Smooth muscle cell (in vitro differentiated cells): ENCODE data around the gene EXOSC7. TPM values are rescaled to one million over a fixed set of nuclear protein-coding genes. Genes with fewer than 3 reads are reported as not detected.

Source experiments
- DNase-seq: peaks from one replicate; lab custom pipeline; 2025; ENCODE audit not compliant: unreplicated experiment; lab: John Stamatoyannopoulos, UW
- H2AFZ ChIP-seq: fragments of 200-600 bp; sonication (generic); 2 replicates; pipeline ENCODE4 v1.6.0; 2016; ENCODE audit warnings: antibody characterized with exemption, low read depth, mild to moderate bottlenecking
- H3F3A ChIP-seq: fragments of 200-600 bp; sonication (generic); 2 replicates; pipeline ENCODE4 v1.6.0; 2017; ENCODE audit warnings: antibody characterized with exemption, low read depth
- H3K27ac ChIP-seq: fragments of 200-600 bp; sonication (generic); 2 replicates; pipeline ENCODE4 v1.5.1; 2016; ENCODE audit warnings: low read depth, mild to moderate bottlenecking
- H3K27me3 ChIP-seq: fragments of 200-600 bp; sonication (generic); 2 replicates; pipeline ENCODE4 v1.6.1; 2016; ENCODE audit warnings: low read depth, mild to moderate bottlenecking
- H3K36me3 ChIP-seq: fragments of 200-600 bp; sonication (generic); 2 replicates; pipeline ENCODE4 v1.5.1; 2016; ENCODE audit warnings: low read depth
- H3K4me1 ChIP-seq: fragments of 200-600 bp; sonication (generic); 2 replicates; pipeline ENCODE4 v1.5.1; 2016; ENCODE audit warnings: low read depth
- H3K4me2 ChIP-seq: fragments of 200-600 bp; sonication (generic); 2 replicates; pipeline ENCODE4 v1.6.0; 2016; ENCODE audit warnings: mild to moderate bottlenecking
- H3K4me3 ChIP-seq: fragments of 200-600 bp; sonication (generic); 2 replicates; pipeline ENCODE4 v1.5.1; 2016; ENCODE audit warnings: mild to moderate bottlenecking
- H3K79me2 ChIP-seq: fragments of 200-600 bp; sonication (generic); 2 replicates; pipeline ENCODE4 v1.6.0; 2016; ENCODE audit warnings: low read depth, mild to moderate bottlenecking
- H3K9ac ChIP-seq: fragments of 200-600 bp; sonication (generic); 2 replicates; pipeline ENCODE4 v1.6.0; 2016; ENCODE audit warnings: low read depth
- H3K9me3 ChIP-seq: fragments of 200-600 bp; sonication (generic); replicated peaks from 2 replicates; pipeline ENCODE4 v1.5.1; 2016; ENCODE audit warnings: low read depth
- H4K20me1 ChIP-seq: fragments of 200-600 bp; sonication (generic); 2 replicates; pipeline ENCODE4 v1.6.0; 2016; ENCODE audit warnings: low read depth
- WGBS: methylation state at CpG from one replicate; pipeline ENCODE4 v1.1.7; 2016; ENCODE audit warnings: low lambda C conversion rate; 5-methylcytosine and 5-hydroxymethylcytosine counted together
- polyA plus RNA-seq: library from polyadenylated mRNA; unstranded; fragments of >200 nt; fragmentation: Nextera tagmentation; extraction: Ambion mirVana; gene quantifications from 2 replicates; pipeline ENCODE4 v1.2.1, GENCODE V29; 2016
- total RNA-seq: library from RNA; depleted of rRNA; stranded (reverse); fragments of >200 nt; gene quantifications from 2 replicates; pipeline ENCODE4 v1.2.3, GENCODE V29; 2014
- TF ChIP-seq, protein P1 (sequence below): fragments of 200-600 bp; sonication (generic); IDR thresholded peaks from 2 replicates; pipeline ENCODE4 v1.5.1; 2017; ENCODE audit warnings: borderline replicate concordance, mild to moderate bottlenecking, antibody characterized with exemption; ENCODE audit not compliant: insufficient read depth, poor library complexity, severe bottlenecking

The EXOSC7 gene
- total and polyA plus RNA-seq, 2 experiments from 2014 or later = 42.2 to 49.0 TPM

DNA sequence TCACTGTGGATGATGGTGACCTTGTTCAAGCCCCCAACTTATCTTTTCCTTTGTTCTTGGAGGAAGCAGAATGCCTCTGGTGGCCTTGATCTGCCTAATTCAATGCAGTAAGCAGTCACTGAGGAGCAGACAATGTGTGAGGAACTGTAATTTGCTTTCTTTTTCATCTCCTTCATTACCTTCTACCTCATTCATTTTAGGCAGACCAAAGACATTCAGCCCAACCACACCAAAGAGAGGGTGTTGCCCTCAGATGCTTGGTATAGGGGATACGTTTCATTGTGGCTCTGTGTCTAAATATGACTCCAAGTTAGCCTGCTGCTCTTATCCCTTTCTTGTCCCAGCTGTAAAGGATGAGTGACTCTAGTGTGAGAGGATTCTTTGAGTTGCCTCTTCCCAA is 15.3 kb downstream of the EXOSC7 start:
- H3K4me2 ChIP-seq = no peak overlapping the region
- no peaks in the 10 kb centered on the region for H3K36me3 ChIP-seq
- TF ChIP-seq, protein P1, sequence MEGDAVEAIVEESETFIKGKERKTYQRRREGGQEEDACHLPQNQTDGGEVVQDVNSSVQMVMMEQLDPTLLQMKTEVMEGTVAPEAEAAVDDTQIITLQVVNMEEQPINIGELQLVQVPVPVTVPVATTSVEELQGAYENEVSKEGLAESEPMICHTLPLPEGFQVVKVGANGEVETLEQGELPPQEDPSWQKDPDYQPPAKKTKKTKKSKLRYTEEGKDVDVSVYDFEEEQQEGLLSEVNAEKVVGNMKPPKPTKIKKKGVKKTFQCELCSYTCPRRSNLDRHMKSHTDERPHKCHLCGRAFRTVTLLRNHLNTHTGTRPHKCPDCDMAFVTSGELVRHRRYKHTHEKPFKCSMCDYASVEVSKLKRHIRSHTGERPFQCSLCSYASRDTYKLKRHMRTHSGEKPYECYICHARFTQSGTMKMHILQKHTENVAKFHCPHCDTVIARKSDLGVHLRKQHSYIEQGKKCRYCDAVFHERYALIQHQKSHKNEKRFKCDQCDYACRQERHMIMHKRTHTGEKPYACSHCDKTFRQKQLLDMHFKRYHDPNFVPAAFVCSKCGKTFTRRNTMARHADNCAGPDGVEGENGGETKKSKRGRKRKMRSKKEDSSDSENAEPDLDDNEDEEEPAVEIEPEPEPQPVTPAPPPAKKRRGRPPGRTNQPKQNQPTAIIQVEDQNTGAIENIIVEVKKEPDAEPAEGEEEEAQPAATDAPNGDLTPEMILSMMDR = no peak
- no peaks in the 10 kb centered on the region for H3K27me3 ChIP-seq
- no peaks in the 10 kb centered on the region for H3F3A ChIP-seq
- no peak for DNase-seq
- 90% methylated on average over 1 of the region's 1 CpG for WGBS
- H3K4me3 ChIP-seq = no peak overlapping the region
- no peak overlapping the region for H3K9ac ChIP-seq
- no peaks in the 10 kb centered on the region for H3K9me3 ChIP-seq
- no peak overlapping the region for H3K27ac ChIP-seq
- peaks cover 22% of the 10 kb centered on the region for H3K79me2 ChIP-seq
- H4K20me1 ChIP-seq = peaks cover 93% of the 10 kb centered on the region
- H2AFZ ChIP-seq = no peak overlapping the region
- H3K4me1 ChIP-seq = peaks cover 4% of the 10 kb centered on the region

DNA sequence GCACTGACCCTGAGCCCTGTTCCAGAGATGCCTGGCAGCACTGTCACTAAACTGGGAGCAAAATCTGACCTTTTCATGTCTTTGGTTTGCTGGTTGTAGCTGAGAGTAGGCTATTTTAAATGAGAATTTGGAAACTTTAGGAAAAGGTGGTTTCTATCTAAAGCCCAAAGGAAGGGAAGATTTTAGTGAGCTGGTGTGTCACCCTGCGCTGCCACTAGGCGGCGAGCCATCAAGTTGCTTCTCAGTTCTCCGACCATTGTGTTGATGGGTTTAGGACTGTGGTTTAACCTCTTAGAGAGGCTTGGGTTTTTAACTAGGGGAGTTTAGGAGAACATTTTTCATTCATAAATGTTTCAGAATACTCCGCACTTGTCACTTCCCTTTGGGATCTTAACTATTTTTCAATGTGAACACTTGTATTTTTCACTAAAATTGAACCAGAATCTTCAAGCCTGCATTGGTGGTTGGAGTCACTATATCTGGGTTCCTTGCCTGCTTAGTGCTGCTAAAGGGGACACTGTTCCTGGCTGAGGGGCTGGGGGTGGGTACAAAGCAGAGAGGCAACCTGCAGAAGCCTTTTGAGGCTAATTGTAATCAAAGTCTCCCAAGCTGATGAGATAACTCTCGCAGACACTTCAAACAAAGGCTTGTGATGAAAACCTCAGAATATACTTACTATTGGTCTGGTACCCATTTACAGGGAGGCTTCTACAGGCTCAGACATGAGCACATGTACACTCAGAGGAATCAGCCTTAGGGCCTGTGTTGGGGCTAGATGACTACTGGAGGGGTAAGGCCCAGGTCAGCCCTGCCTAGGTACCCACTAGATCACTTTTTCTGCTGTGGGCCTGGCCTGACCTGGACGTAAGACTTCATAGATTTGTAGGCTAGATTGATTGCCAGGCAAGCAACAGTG is 16.8 kb downstream of the EXOSC7 start:
- peaks cover 13% of the 10 kb centered on the region for H3K79me2 ChIP-seq
- H3K4me3 ChIP-seq = no peak overlapping the region
- no peaks in the 10 kb centered on the region for H3K27me3 ChIP-seq
- 43% methylated on average over 7 of the region's 7 CpGs for WGBS
- no peaks in the 10 kb centered on the region for H3F3A ChIP-seq
- H4K20me1 ChIP-seq = peaks cover 86% of the 10 kb centered on the region
- no peaks in the 10 kb centered on the region for H3K36me3 ChIP-seq
- H3K27ac ChIP-seq = peak overlapping the region; percentile 61
- H3K4me1 ChIP-seq = peaks cover 4% of the 10 kb centered on the region
- DNase-seq = no peak
- TF ChIP-seq, protein P1 = peak; percentile 73
- no peak overlapping the region for H3K4me2 ChIP-seq
- no peaks in the 10 kb centered on the region for H3K9me3 ChIP-seq
- H3K9ac ChIP-seq = no peak overlapping the region
- H2AFZ ChIP-seq = no peak overlapping the region

DNA sequence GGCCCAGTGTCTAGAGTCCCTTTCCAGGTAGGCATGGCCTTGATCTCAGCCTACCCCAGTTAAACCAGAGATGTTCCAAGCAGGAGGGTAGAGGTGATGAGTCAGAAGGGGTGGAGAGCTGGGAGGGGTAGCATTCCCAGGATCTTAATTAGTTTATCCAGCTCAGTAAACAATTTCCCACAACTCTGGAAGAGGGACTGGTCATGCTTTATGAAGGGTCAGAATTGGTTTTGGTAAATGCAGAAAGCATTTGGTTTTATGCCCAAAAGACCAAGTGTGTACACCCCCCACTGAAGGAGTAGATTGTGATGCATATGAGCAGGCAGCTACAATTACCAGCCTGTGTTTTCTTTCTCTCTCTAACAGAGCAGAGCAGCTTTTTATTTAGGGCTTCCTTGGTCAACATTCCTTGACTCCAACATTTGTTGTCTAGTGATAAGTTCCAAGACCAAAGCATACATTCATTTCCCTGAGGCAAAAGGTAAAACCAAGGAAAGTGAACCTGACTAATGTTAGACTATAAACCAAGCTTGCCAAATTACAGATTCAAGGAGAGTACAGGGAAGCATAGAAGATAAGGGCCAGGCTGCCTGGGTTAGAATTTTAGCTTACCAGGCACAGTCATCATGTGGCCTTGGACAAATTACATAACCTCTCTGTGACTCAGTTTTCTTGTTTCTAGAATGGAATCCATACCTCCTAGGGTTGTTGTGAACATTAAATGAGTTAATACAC is 17.6 kb downstream of the EXOSC7 start:
- Histone ChIP-seq H3K27me3 (no peaks in the 10 kb centered on the region), H3K9ac (no peak overlapping the region), H4K20me1 (peaks cover 78% of the 10 kb centered on the region), H3K4me1 (peaks cover 4% of the 10 kb centered on the region), H3K27ac (peak overlapping the region; percentile 61), H3K9me3 (no peaks in the 10 kb centered on the region), H3K4me2 (no peak overlapping the region), H3K4me3 (no peak overlapping the region), H3K36me3 (no peaks in the 10 kb centered on the region), H3K79me2 (peaks cover 9% of the 10 kb centered on the region), H3F3A (no peaks in the 10 kb centered on the region), H2AFZ (no peak overlapping the region)
- DNase-seq = no peak
- TF ChIP-seq, protein P1 = no peak
